H1 (cell line): Measurements from ENCODE around the gene BMPR1A. TPM values are rescaled to one million over a fixed set of nuclear protein-coding genes. Genes with fewer than 3 reads are reported as not detected.

Experiments
- CTCF ChIA-PET: fragments of 300-600 bp; sonication (Branson Sonifier 250); formaldehyde crosslinking; loops from one replicate; lab custom pipeline; 2021; ENCODE audit not compliant: partially characterized antibody; lab: Charles Lee
- POLR2A ChIA-PET: fragments of 300-600 bp; sonication (Branson Sonifier 250); formaldehyde crosslinking; loops from one replicate; lab custom pipeline; 2021; ENCODE audit warnings: inconsistent platforms; ENCODE audit not compliant: partially characterized antibody; lab: Charles Lee
- DNase-seq, 2 experiments: peaks; one replicate each; pipeline versions ENCODE4 v3.0.0 to v3.0.0-alpha.2; 2010 to 2022; ENCODE audit warnings: low spot score in 2 of 2, low read depth in 1 of 2, mixed read lengths in 1 of 2
- FAIRE-seq: peaks from 2 replicates; lab custom pipeline; 2011; peaks lifted over from hg19 to GRCh38; lab: Jason Lieb, UNC
- H2AFZ ChIP-seq: 2 replicates; pipeline ENCODE4 v1.8.1; 2012; ENCODE audit warnings: low read length, inconsistent platforms
- H2AK5ac ChIP-seq: 2 replicates; pipeline ENCODE4 v1.6.1; 2013; ENCODE audit warnings: low read depth, low read length
- H2BK120ac ChIP-seq: replicated peaks from 2 replicates; pipeline ENCODE3; 2013; ENCODE audit warnings: low read depth, low read length, inconsistent platforms
- H2BK12ac ChIP-seq: 2 replicates; pipeline ENCODE4 v1.6.1; 2013; ENCODE audit warnings: low read depth, low read length
- H2BK15ac ChIP-seq: 2 replicates; pipeline ENCODE4 v1.6.1; 2013; ENCODE audit warnings: low read length
- H2BK20ac ChIP-seq: 2 replicates; pipeline ENCODE4 v1.6.1; 2013; ENCODE audit warnings: low read length
- H2BK5ac ChIP-seq: 2 replicates; pipeline ENCODE4 v1.6.1; 2013; ENCODE audit warnings: low read depth, low read length
- H3K14ac ChIP-seq: 2 replicates; pipeline ENCODE4 v1.6.1; 2013; ENCODE audit warnings: inconsistent platforms; ENCODE audit not compliant: insufficient read length
- H3K18ac ChIP-seq: 2 replicates; pipeline ENCODE4 v1.6.1; 2013; ENCODE audit warnings: low read length; ENCODE audit errors: extremely low read depth
- H3K23ac ChIP-seq: 2 replicates; pipeline ENCODE4 v1.6.1; 2013; ENCODE audit warnings: inconsistent platforms; ENCODE audit not compliant: insufficient read length
- H3K23me2 ChIP-seq: 2 replicates; pipeline ENCODE4 v1.6.1; 2013; ENCODE audit warnings: low read depth, low read length
- H3K27ac ChIP-seq: 2 replicates; pipeline ENCODE4 v1.6.1; 2011; ENCODE audit warnings: low read depth, low read length, inconsistent platforms
- H3K27me3 ChIP-seq, 4 experiments: replicated peaks in 1 of 4; 1 replicate in 1 of 4; 2 replicates in 3 of 4; pipeline versions ENCODE4 v1.6.1 to v1.8.1; 2011 to 2013; ENCODE audit warnings: low read length in 3 of 4, mild to moderate bottlenecking in 3 of 4, inconsistent platforms in 2 of 4, mixed read lengths in 2 of 4, moderate library complexity in 1 of 4; ENCODE audit not compliant: control insufficient read depth in 3 of 4, insufficient read depth in 3 of 4; ENCODE audit errors: extremely low read depth in 1 of 4
- H3K36me3 ChIP-seq, 4 experiments: 2 replicates each; pipeline versions ENCODE4 v1.6.1 to v1.8.1; 2011 to 2013; ENCODE audit warnings: mild to moderate bottlenecking in 4 of 4, low read length in 3 of 4, moderate library complexity in 2 of 4, control low read depth in 1 of 4, inconsistent platforms in 1 of 4; ENCODE audit not compliant: insufficient read depth in 4 of 4, control insufficient read depth in 2 of 4
- H3K4ac ChIP-seq: replicated peaks from 2 replicates; pipeline ENCODE3; 2013; ENCODE audit warnings: low read length, low read depth, mixed read lengths, inconsistent platforms; ENCODE audit not compliant: insufficient read length
- H3K4me1 ChIP-seq, 4 experiments: replicated peaks in 1 of 4; 1 replicate in 1 of 4; 2 replicates in 3 of 4; pipeline versions ENCODE4 v1.6.1 to v1.8.1; 2011 to 2013; ENCODE audit warnings: low read length in 3 of 4, inconsistent platforms in 2 of 4, mixed read lengths in 1 of 4; ENCODE audit not compliant: insufficient read depth in 4 of 4, control insufficient read depth in 3 of 4
- H3K4me2 ChIP-seq, 2 experiments: 2 replicates each; pipeline versions ENCODE4 v1.6.1 to v1.8.1; 2011 to 2013; ENCODE audit warnings: low read depth in 2 of 2, low read length in 2 of 2, control low read depth in 1 of 2, inconsistent platforms in 1 of 2, mild to moderate bottlenecking in 1 of 2; ENCODE audit not compliant: insufficient read depth in 1 of 2
- H3K4me3 ChIP-seq, 4 experiments: fragments of 200-600, 300-600 bp in 1 of 4; sonication (generic), shearing (Covaris generic), sonication (Bioruptor Twin) in 1 of 4; 2 replicates each; pipeline versions ENCODE4 v1.5.1 to v1.8.1; 2011 to 2016; ENCODE audit warnings: low read length in 4 of 4, low read depth in 3 of 4, control low read depth in 2 of 4, inconsistent platforms in 2 of 4, mild to moderate bottlenecking in 2 of 4, mixed read lengths in 1 of 4, moderate library complexity in 1 of 4; ENCODE audit not compliant: insufficient read depth in 2 of 4; ENCODE audit errors: extremely low read depth in 1 of 4
- H3K56ac ChIP-seq: replicated peaks from 2 replicates; pipeline ENCODE3; 2013; ENCODE audit warnings: low read depth, mild to moderate bottlenecking, mixed read lengths, low read length, inconsistent platforms; ENCODE audit not compliant: insufficient read length
- H3K79me1 ChIP-seq: 2 replicates; pipeline ENCODE4 v1.6.1; 2013; ENCODE audit warnings: low read depth, low read length, control low read depth
- H3K79me2 ChIP-seq, 2 experiments: 2 replicates each; pipeline versions ENCODE4 v1.6.1 to v1.8.1; 2012 to 2013; ENCODE audit warnings: low read length in 2 of 2, mild to moderate bottlenecking in 2 of 2, inconsistent platforms in 1 of 2; ENCODE audit not compliant: insufficient read depth in 2 of 2, control insufficient read depth in 1 of 2
- H3K9ac ChIP-seq, 4 experiments: replicated peaks in 1 of 4; 1 replicate in 1 of 4; 2 replicates in 3 of 4; pipeline versions ENCODE4 v1.6.1 to v1.8.1; 2011 to 2013; ENCODE audit warnings: low read depth in 3 of 4, low read length in 3 of 4, control low read depth in 2 of 4, mild to moderate bottlenecking in 2 of 4, moderate library complexity in 2 of 4, inconsistent platforms in 1 of 4; ENCODE audit errors: extremely low read depth in 1 of 4
- H3K9me3 ChIP-seq, 2 experiments: 2 replicates each; pipeline versions ENCODE4 v1.6.1 to v1.8.1; 2012 to 2013; ENCODE audit warnings: mild to moderate bottlenecking in 2 of 2, moderate library complexity in 2 of 2, control low read depth in 1 of 2, inconsistent platforms in 1 of 2, low read depth in 1 of 2, low read length in 1 of 2, mixed read lengths in 1 of 2; ENCODE audit not compliant: insufficient read depth in 2 of 2
- H4K20me1 ChIP-seq, 2 experiments: replicated peaks in 1 of 2; 2 replicates each; pipeline versions ENCODE3 to v1.8.1; 2011 to 2013; ENCODE audit warnings: inconsistent platforms in 2 of 2, low read length in 2 of 2, mild to moderate bottlenecking in 1 of 2; ENCODE audit not compliant: insufficient read depth in 2 of 2, control insufficient read depth in 1 of 2
- H4K5ac ChIP-seq: 2 replicates; pipeline ENCODE4 v1.6.1; 2013; ENCODE audit warnings: low read length, low read depth, mixed read lengths, inconsistent platforms; ENCODE audit not compliant: insufficient read length
- H4K8ac ChIP-seq: 2 replicates; pipeline ENCODE4 v1.8.0; 2013; ENCODE audit warnings: mild to moderate bottlenecking, moderate library complexity, low read length, inconsistent platforms; ENCODE audit not compliant: insufficient read depth; ENCODE audit errors: extremely low read depth
- H4K91ac ChIP-seq: replicated peaks from 2 replicates; pipeline ENCODE3; 2013; ENCODE audit warnings: low read length, mixed read lengths, inconsistent platforms; ENCODE audit not compliant: insufficient read length
- CBX8 ChIP-seq: fragments of 300-800, 300-1000 bp; sonication (generic); IDR thresholded peaks from 2 replicates; pipeline ENCODE4 v1.7.1; 2016; ENCODE audit warnings: low read depth, low read length, borderline replicate concordance
- CREB1 ChIP-seq: IDR thresholded peaks from 2 replicates; pipeline ENCODE4 v1.6.1; 2012; ENCODE audit warnings: inconsistent platforms
- EZH2 ChIP-seq: fragments of 200-600 bp; sonication (generic); IDR thresholded peaks from 2 replicates; pipeline ENCODE4 v1.7.1; 2012; ENCODE audit warnings: low read depth, mild to moderate bottlenecking, moderate library complexity, low read length, inconsistent platforms; ENCODE audit not compliant: severe bottlenecking
- JUN ChIP-seq: IDR thresholded peaks from 2 replicates; pipeline ENCODE4 v1.6.1; 2011; ENCODE audit warnings: low read depth, mild to moderate bottlenecking, improper control_type of control experiment, low read length
- RBBP5 ChIP-seq: IDR thresholded peaks from 2 replicates; pipeline ENCODE4 v1.7.1; 2012; ENCODE audit warnings: low read depth, mild to moderate bottlenecking, inconsistent platforms, low read length, moderate library complexity, borderline replicate concordance
- SIRT6 ChIP-seq: IDR thresholded peaks from one replicate; pipeline ENCODE4 v1.7.1; 2012; ENCODE audit warnings: low read length, inconsistent platforms
- TEAD4 ChIP-seq: IDR thresholded peaks from 2 replicates; pipeline ENCODE4 v1.6.1; 2012; ENCODE audit warnings: low read depth, low read length, inconsistent platforms, mixed read lengths
- WGBS, 2 experiments: shearing (Covaris generic) in 1 of 2; methylation state at CpG; one replicate each; pipeline versions ENCODE4 v1.1.6 to v1.1.7; 2013 to 2015; ENCODE audit warnings: low lambda C conversion rate in 2 of 2, mixed read lengths in 2 of 2, inconsistent platforms in 1 of 2, low coverage in 1 of 2, missing lambda C conversion rate in 1 of 2; ENCODE audit not compliant: insufficient replicate concordance in 2 of 2, insufficient coverage in 1 of 2, insufficient read length in 1 of 2; ENCODE audit errors: extremely low coverage in 1 of 2, missing lambda C conversion rate in 1 of 2; 5-methylcytosine and 5-hydroxymethylcytosine counted together
- polyA plus RNA-seq, 7 experiments: library from polyadenylated mRNA; depleted of rRNA in 3 of 7; stranded (reverse) in 5 of 7; unstranded in 2 of 7; fragments of >200 nt in 5 of 7; fragments of 200-250 nt in 2 of 7; gene quantifications; 1 replicate in 5 of 7; 2 replicates in 1 of 7; 4 replicates in 1 of 7; pipeline versions ENCODE4 v1.2.1 to v1.2.3, GENCODE V29; 2011 to 2013; ENCODE audit warnings: missing spikeins in 2 of 7, mixed read lengths in 2 of 7
- total RNA-seq: library from RNA; stranded (reverse); fragmentation: NEBNext Ultra II Directional; extraction: Animal tissue kit (Norgen Biotek cat#: 25700); gene quantifications from 2 replicates; pipeline ENCODE4 v1.2.1, GENCODE V29; 2021

Gene BMPR1A
- total and polyA plus RNA-seq, 2 of the 8 experiments (the other 6 are each of a cell fraction or from before 2014, with no cell fraction given), result 34.4 to 129 TPM

GRCh38 chr10:86728056-86728455 lies 28.4 kb upstream of the BMPR1A start:
- no peak overlapping the region for H4K91ac ChIP-seq
- 97% methylated on average over 3 of the region's 3 CpGs; no CpG with 5 or more reads in 1 of the 2 experiments for WGBS, 2 experiments
- no peak overlapping the region for H4K5ac ChIP-seq
- H2AFZ ChIP-seq, result peak overlapping the region; percentile 12; the same call in 1 of the 2 replicates
- no peak overlapping the region for H2AK5ac ChIP-seq
- no peak overlapping the region for H3K4me3 ChIP-seq
- H3K36me3 ChIP-seq, result no peaks in the 10 kb centered on the region
- H3K18ac ChIP-seq, result no peak overlapping the region
- H2BK120ac ChIP-seq, result no peak overlapping the region
- H3K27me3 ChIP-seq, result no peaks in the 10 kb centered on the region
- no peak overlapping the region for H3K27ac ChIP-seq
- no peak overlapping the region for H3K23ac ChIP-seq
- no peak for FAIRE-seq
- CTCF ChIA-PET, result interaction anchor here (0.7 to 1.3 kb wide), 6 partner anchors 11 to 178 kb away, joined by 3 to 4 read pairs (median 3); no protein-coding TSS in a partner anchor
- POLR2A ChIA-PET, result interaction anchor here (0.6 kb wide), 1 partner anchor 22 kb away, joined by 3 read pairs; no protein-coding TSS in a partner anchor
- no peak for DNase-seq
- no peaks in the 10 kb centered on the region for H3K79me1 ChIP-seq
- H3K4me2 ChIP-seq, result no peak overlapping the region
- no peaks in the 10 kb centered on the region for H4K20me1 ChIP-seq
- H3K56ac ChIP-seq, result no peak overlapping the region
- H3K4me1 ChIP-seq, result peaks cover 0 to 4% (median 0%) of the 10 kb centered on the region in 4 experiments; a peak in 1 of 7 replicates
- no peaks in the 10 kb centered on the region for H3K9me3 ChIP-seq
- H2BK5ac ChIP-seq, result no peak overlapping the region
- H2BK20ac ChIP-seq, result no peak overlapping the region
- peak overlapping the region; percentile 4; the same call in 1 of the 2 replicates for H4K8ac ChIP-seq
- no peaks in the 10 kb centered on the region for H3K79me2 ChIP-seq
- H3K14ac ChIP-seq, result no peak overlapping the region
- no peak overlapping the region for H3K9ac ChIP-seq
- no peak overlapping the region for H2BK12ac ChIP-seq
- H2BK15ac ChIP-seq, result no peak overlapping the region
- H3K4ac ChIP-seq, result no peak overlapping the region
- H3K23me2 ChIP-seq, result no peaks in the 10 kb centered on the region
- TF ChIP-seq JUN, result no peak
- no peak for TF ChIP-seq CREB1
- no peak for TF ChIP-seq RBBP5
- no peak for TF ChIP-seq EZH2
- TF ChIP-seq SIRT6, result no peak
- TF ChIP-seq CBX8, result no peak
- TF ChIP-seq TEAD4, result no peak
